Pancreas (tissue), 10 donors: Measurements from ENCODE around the gene CLPTM1L. TPM values are rescaled to one million over a fixed set of nuclear protein-coding genes. Genes with fewer than 3 reads are reported as not detected.
"Not testable (repeated sequence)": the region's sequence is repeated elsewhere in the genome, so short reads cannot be mapped to it uniquely, and the experiment has no call there.

Experiments used
- ATAC-seq, 4 donors: fragments of 200-7000 bp; cut with Tn5 transposase; one replicate each; pipeline versions ENCODE4 v1.8.0 to v1.9.1; 2020; ENCODE audit warnings: mild to moderate bottlenecking in 4 of 4, moderate library complexity in 4 of 4
- DNase-seq, 6 donors: peaks; one replicate each; pipeline ENCODE4 v3.0.0-alpha.2; 2020
- FAIRE-seq: peaks from 2 replicates; lab custom pipeline; 2012; peaks lifted over from hg19 to GRCh38; lab: Jason Lieb, UNC
- H3K27ac ChIP-seq, 4 donors: fragments of 200-600 bp; sonication (generic); 1 replicate in 3 of 4; 2 replicates in 1 of 4; pipeline versions ENCODE4 v1.5.0 to v1.8.0; 2020
- H3K27me3 ChIP-seq, 4 donors: fragments of 200-600 bp; one replicate each; pipeline ENCODE4 v1.8.0; 2021
- H3K36me3 ChIP-seq, 3 donors: fragments of 200-600 bp; sonication (generic) in 1 of 3; one replicate each; pipeline versions ENCODE4 v1.5.0 to v1.8.0; 2020 to 2021
- H3K4me1 ChIP-seq, 3 donors: fragments of 200-600 bp; one replicate each; pipeline ENCODE4 v1.8.0; 2021
- H3K4me3 ChIP-seq, 4 donors: fragments of 200-600 bp; sonication (generic) in 2 of 4; one replicate each; pipeline versions ENCODE4 v1.5.0 to v1.8.0; 2020 to 2021
- H3K9me3 ChIP-seq, 4 donors: fragments of 200-600 bp; one replicate each; pipeline ENCODE4 v1.8.0; 2021
- CTCF ChIP-seq, 4 donors: fragments of 200-600 bp; sonication (generic) in 3 of 4; IDR thresholded peaks; one replicate each; pipeline versions ENCODE4 v1.5.0 to v1.8.0; 2021; ENCODE audit warnings: antibody characterized with exemption in 4 of 4
- WGBS, 2 donors: extraction: QIAGEN DNeasy Blood & Tissue Kit; methylation state at CpG; one replicate each; pipeline ENCODE4 v1.1.7; 2013; 5-methylcytosine and 5-hydroxymethylcytosine counted together
- intact Hi-C, 3 donors: fragments of 100-400 bp; cut with DNase I; formaldehyde crosslinking; loops; one replicate each; pipeline versions ENCODE4 v1.11.1 to v1.14.2; 2022
- polyA plus RNA-seq, 2 donors: library from polyadenylated mRNA; stranded (reverse); fragments of 200-250 nt; gene quantifications; one replicate each; pipeline ENCODE4 v1.2.3, GENCODE V29; 2013
- total RNA-seq, 6 donors: library from RNA; stranded (reverse); fragmentation: NEBNext Ultra II Directional in 4 of 6; extraction: Animal tissue kit (Norgen Biotek cat#: 25700) in 4 of 6; gene quantifications; one replicate each; pipeline versions ENCODE4 v1.2.1 to v1.2.4, GENCODE V29; 2021 to 2023
- donor health status: healthy with polysubstance abuse.
- donor health status: DM: no; HTN: no; CAD: no; lungs with moderate emphysema.
- donor health status: DM: no; HTN: no; CAD: no.
- donor health status: control.
- donor health status: control.
- donor health status: Bipolar disorder and iron deficiency.
- donor health status: DM: yes; HTN: yes; CAD: no.
- donor health status: DM: no; HTN: no; CAD: no.
- donor health status: DM: no; HTN: no; CAD: no.
- donor health status: DM: yes; HTN: yes; CAD: no.

CLPTM1L gene
- total and polyA plus RNA-seq, 8 donors: 39.5 to 63.0 (median 53.2) TPM

DNA sequence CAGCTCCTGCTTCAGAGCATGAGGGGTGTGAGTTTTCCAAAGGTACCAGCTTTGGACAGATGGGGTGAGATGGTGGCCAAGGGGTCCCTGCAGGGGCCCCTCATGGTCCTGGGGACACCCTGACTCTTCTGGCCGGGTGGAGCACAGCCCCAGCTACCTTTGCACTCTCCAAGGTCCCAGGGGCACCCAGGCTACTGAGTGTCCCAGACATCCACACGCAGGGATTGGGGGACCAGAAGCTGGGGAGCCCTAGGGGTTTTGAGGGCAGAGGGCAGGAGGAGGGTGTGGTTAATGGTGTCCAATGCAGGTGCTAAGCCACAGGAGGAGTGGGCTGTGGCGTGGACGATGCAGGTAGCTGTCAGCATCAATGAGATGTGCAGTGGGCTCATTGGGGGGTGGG is 16.0 kb upstream of the CLPTM1L start:
- WGBS, 2 donors: 45 to 52% methylated on average over 4 of the region's 4 CpGs
- no peaks in the 10 kb centered on the region for H3K9me3 ChIP-seq
- H3K27me3 ChIP-seq: peaks cover 0 to 7% (median 1%) of the 10 kb centered on the region in 4 donors
- no peak for ATAC-seq
- TF ChIP-seq CTCF (IDR thresholded peaks at IDR 0.05): no peak
- H3K4me1 ChIP-seq: no peaks in the 10 kb centered on the region
- intact Hi-C loops: no loop called here
- FAIRE-seq: no peak
- DNase-seq: no peak
- H3K36me3 ChIP-seq: no peaks in the 10 kb centered on the region
- no peak overlapping the region for H3K4me3 ChIP-seq
- no peak overlapping the region for H3K27ac ChIP-seq

- intact Hi-C loops, ATAC-seq, H3K27me3 ChIP-seq, H3K27ac ChIP-seq, FAIRE-seq, H3K36me3 ChIP-seq, H3K4me3 ChIP-seq, DNase-seq, H3K9me3 ChIP-seq, H3K4me1 ChIP-seq: not testable (repeated sequence)
- WGBS, 2 donors: 65 to 69% methylated on average over 7 of the region's 7 CpGs
These were observed 15.5 kb upstream of the CLPTM1L start for GRCh38 chr5:1360367-1360766.

- no peak for ATAC-seq
- H3K27me3 ChIP-seq: peaks cover 0 to 7% (median 1%) of the 10 kb centered on the region in 4 donors
- WGBS, 2 donors: 68 to 81% methylated on average over 11 of the region's 11 CpGs
These were observed 14.8 kb upstream of the CLPTM1L start for GRCh38 chr5:1359713-1360112.

GRCh38 chr5:1359031-1359645 is 14.2 kb upstream of the CLPTM1L start:
- Histone ChIP-seq H3K36me3 (no peaks in the 10 kb centered on the region), H3K4me1 (no peaks in the 10 kb centered on the region), H3K9me3 (no peaks in the 10 kb centered on the region), H3K27ac (no peak overlapping the region), H3K27me3 (peaks cover 0 to 7% (median 1%) of the 10 kb centered on the region in 4 donors), H3K4me3 (no peak overlapping the region)
- intact Hi-C loops: no loop called here
- no peak for FAIRE-seq
- TF ChIP-seq CTCF (IDR thresholded peaks at IDR 0.05): no peak
- ATAC-seq: no peak
- 56 to 60% methylated on average over 31 of the region's 31 CpGs for WGBS, 2 donors
- no peak for DNase-seq

More at GRCh38 chr5:1359713-1360112, 14.8 kb upstream of the CLPTM1L start:
- DNase-seq (no peak), FAIRE-seq (no peak)
- H3K9me3 ChIP-seq: no peaks in the 10 kb centered on the region
- no peak overlapping the region for H3K4me3 ChIP-seq
- no peak overlapping the region for H3K27ac ChIP-seq
- intact Hi-C loops: no loop called here
- TF ChIP-seq CTCF (IDR thresholded peaks at IDR 0.05): no peak
- H3K36me3 ChIP-seq: no peaks in the 10 kb centered on the region
- H3K4me1 ChIP-seq: no peaks in the 10 kb centered on the region

GRCh38 chr5:1358726-1359025 is 13.8 kb upstream of the CLPTM1L start:
- no peak for ATAC-seq

More at GRCh38 chr5:1358726-1359025, 13.8 kb upstream of the CLPTM1L start:
- Histone ChIP-seq H3K4me3 (no peak overlapping the region), H3K9me3 (no peaks in the 10 kb centered on the region), H3K27me3 (peaks cover 0 to 7% (median 1%) of the 10 kb centered on the region in 4 donors), H3K36me3 (no peaks in the 10 kb centered on the region), H3K4me1 (no peaks in the 10 kb centered on the region), H3K27ac (no peak overlapping the region)
- intact Hi-C loops: no loop called here
- no peak for DNase-seq
- no peak for TF ChIP-seq CTCF (IDR thresholded peaks at IDR 0.05)
- no peak for FAIRE-seq
- WGBS, 2 donors: 54 to 56% methylated on average over 9 to 10 of the region's 10 CpGs
